DND-41 (cell line): ENCODE data around the gene EDIL3.

Experiments
- CTCF ChIP-seq: IDR thresholded peaks from 2 replicates; pipeline ENCODE4 v1.5.1; 2012; ENCODE audit warnings: borderline replicate concordance, low read length, moderate library complexity, mild to moderate bottlenecking; ENCODE audit not compliant: poor library complexity, severe bottlenecking; ENCODE audit errors: extremely low read depth
- EZH2 ChIP-seq: IDR thresholded peaks from 3 replicates; pipeline ENCODE4 v1.6.1; 2012; ENCODE audit warnings: borderline replicate concordance, low read depth, mild to moderate bottlenecking, moderate library complexity, low read length, inconsistent platforms; ENCODE audit not compliant: severe bottlenecking

GRCh38 chr5:84248013-84248412, 136.7 kb downstream of the EDIL3 start:
- no peak for TF ChIP-seq CTCF
- no peak for TF ChIP-seq EZH2
